Stimulated activated CD8-positive, alpha-beta memory T cell treated with anti-CD3 and anti-CD28 coated beads, Interleukin-2, amount 100 ng/mL, for 48 hours (primary cell): ENCODE measurements around the gene FCGBP.
"Not testable (repeated sequence)": the region's sequence is repeated elsewhere in the genome, so short reads cannot be mapped to it uniquely, and the experiment has no call there.

Experiments used
- DNase-seq, 2 donors: peaks; one replicate each; pipeline ENCODE4 v3.0.0-alpha.2; 2020; ENCODE audit warnings: low read depth in 2 of 2

The FCGBP gene

DNA sequence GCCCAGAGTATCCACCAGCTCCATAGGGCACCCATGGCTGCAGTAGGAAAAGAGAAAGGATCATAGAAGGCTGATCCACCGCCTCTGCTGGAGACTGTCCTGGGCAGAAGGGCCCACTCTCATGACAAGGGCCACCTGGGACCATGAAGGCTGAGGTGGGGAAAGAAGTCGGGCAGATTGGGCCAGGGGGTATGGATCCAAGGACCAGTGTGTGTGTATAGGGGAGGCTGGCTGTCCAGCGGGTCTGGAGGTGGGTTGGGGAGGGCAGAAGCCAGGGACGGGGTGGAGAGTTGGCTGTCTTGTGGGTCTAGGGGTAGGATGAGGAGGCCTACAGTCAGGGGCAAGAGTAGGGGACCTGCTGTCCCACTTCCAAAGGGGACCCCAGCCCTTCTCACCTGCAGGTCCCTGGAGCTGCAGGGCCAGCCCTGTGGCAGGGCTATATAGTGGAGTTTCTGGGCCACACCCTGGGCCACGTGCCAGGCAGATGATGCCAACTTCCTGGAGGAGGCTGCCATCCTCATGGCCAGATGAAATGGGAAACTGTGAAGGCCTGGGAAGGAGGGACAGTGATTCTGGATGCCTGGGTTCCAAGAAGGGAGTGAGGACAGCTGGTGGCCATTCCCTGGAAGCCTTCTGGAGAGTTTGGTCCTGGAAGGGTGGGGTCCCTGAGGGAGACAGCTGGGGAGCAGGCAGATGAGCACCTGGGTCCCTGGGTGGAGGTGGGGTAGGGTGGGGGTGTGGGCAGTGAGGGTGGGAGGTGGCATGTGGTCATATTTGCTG, at the start of gene FCGBP:
Gene FCGBP, minus strand, starts transcription at position 51 of the 780 bp plus-strand sequence.
- no peak for DNase-seq

DNA sequence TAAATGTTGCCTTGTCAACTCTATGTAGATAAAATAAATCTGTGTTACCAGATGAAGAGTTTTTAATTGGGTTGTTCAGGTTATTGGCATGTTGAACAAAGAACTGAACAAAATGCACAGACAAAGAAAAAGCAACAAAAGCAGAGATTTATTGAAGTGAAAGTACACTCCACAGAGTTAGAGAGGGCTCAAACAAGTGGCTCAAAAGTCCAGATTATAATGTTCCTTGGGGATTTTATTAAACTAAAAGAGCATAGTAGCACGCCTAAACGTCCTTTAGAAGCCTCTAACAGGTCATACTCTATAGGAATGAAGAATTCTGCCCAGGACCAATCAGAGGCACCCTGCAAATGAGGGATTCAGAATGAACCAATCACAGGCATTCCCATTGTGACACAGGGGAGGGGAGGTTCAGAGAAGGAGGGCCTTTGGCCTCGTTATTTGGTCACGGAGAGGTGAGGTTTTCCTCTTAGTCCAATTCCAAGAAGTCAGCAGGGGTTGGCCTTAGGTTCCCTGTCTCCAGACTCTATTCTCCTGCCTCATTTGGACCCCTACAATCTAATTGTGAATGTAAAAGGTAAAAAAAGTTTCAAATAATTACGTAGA, 49.4 kb upstream of the FCGBP start:
- no peak for DNase-seq

DNA sequence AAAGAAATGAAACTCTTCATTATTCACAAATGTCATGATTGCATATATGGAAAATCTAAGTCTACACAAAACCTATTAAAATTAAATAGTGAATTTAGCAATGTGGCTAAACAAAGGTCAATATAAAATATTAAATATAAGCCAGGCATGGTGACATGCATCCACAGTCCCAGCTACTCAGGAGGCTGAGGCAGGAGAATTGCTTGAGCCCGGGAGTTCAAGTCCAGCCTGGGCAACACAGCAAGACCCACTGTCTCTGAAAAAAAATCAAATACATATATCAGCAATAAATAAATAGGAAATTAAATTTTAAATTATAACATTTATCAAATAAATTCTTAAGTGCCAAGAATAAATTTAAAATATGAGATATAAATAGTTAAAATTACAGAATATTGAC, 48.4 kb upstream of the FCGBP start:
- no peak for DNase-seq

DNA sequence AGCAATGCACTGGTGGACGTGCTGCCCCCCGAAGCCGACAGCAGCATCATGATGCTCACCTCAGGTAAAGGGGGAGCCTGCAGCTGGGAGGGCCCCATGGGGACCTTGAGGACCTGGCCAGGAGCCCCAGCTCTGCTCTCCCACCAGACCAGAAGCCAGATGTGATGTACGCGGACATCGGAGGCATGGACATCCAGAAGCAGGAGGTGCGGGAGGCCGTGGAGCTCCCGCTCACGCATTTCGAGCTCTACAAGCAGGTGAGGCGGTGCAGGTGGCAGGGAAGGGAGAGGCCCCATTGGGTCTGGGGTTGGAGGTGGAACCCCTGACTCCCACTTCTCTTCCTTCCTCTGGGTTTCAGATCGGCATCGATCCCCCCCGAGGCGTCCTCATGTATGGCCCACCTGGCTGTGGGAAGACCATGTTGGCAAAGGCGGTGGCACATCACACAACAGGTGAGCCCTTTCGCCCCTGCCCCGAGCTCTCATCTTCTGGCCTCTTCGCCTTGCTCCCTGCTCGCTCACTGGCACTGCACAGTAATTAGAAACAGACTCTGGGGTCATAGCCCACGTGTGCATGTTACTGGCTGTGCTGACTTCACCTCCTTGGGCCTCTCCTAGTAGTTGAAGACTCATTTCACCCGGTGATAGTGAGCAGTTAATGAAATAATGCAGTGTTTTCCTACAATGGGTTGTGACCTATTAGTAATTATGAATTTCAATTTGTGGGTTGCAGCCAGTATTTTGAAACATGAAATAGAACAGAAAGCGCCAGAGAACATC, 40.1 kb upstream of the FCGBP start:
- no peak for DNase-seq

DNA sequence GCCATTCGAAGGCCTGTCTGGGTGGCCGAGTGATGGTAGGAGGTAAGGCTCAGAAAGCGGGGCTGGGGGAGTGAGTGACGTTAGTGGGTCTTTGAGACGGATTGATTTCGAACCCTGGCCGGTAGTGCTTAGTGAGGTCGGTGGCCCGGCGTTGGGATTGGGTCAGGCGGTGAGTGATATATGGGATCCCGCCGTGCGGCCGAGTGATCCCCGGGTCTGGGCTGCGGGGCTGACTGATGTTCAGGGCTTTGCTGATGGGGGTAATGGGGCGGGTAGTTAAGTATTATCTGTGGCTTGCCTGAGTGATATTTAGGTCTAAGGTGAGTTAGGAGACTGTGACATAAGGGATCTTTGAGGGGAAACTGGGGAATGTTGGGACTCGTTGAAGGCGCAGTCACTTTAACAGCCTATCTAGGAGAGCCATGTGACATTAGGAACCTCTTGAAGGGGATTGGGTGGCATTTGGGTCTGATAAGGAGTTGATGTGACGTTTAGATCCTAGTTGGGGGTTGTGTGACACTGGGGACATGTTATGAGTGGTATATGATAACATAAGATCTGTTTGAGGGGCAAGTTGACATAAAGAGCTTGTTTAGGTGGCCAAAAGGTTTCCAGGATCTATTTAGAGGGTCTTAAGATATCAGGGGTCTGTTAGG, 37.1 kb upstream of the FCGBP start:
- no peak for DNase-seq

DNA sequence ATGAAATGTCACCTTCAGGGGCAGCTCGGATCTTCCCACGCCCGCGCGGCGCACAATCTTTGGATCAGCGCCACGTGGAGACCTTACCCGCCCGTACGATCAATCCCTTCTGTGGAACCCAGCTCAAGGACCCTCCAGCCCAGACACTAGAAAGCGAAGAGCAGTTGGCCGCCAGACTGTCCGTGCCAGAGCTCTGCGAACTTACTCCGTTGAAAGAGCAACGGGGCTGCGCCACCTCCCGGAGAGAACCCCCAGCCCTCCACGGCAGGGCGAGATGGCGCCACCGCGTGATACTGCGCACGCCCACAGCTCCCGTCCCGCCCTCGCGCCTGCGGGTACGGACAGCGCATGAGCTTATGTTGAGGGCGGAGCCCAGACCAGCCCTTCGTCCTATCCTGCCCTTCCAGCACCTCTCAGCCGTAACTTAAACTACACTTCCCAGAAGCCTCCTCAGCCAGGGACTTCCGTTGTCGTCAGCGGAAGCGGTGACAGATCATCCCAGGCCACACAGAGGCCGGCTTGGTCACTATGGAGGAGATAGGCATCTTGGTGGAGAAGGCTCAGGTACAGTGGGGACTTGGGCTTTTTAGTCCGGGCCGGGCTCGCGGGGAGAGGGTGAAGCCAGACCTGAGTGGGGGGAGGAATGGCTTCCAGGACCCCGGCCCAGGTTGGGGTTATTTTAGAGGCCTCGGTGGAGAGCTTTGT, 36.4 kb upstream of the FCGBP start, which contains the start of gene PSMC4:
Gene PSMC4, plus strand, starts transcription at position 491 of the 705 bp plus-strand sequence. Its CDS starts 38 bp downstream, at position 529.
- DNase-seq, result peak; percentile 97 to 98

DNA sequence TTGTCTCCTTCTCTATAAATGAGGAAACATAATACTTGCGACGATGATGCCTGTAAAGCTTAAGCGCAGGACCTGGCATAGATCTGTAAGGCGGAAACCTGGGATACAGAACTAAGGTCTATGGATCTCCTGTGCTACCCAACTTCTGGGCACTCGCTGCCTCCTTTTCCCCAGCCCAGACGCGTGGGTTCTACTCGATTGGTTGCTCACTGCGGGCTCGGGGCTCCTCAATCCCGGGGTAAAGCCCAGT, 35.9 kb upstream of the FCGBP start:
- DNase-seq, result no peak

DNA sequence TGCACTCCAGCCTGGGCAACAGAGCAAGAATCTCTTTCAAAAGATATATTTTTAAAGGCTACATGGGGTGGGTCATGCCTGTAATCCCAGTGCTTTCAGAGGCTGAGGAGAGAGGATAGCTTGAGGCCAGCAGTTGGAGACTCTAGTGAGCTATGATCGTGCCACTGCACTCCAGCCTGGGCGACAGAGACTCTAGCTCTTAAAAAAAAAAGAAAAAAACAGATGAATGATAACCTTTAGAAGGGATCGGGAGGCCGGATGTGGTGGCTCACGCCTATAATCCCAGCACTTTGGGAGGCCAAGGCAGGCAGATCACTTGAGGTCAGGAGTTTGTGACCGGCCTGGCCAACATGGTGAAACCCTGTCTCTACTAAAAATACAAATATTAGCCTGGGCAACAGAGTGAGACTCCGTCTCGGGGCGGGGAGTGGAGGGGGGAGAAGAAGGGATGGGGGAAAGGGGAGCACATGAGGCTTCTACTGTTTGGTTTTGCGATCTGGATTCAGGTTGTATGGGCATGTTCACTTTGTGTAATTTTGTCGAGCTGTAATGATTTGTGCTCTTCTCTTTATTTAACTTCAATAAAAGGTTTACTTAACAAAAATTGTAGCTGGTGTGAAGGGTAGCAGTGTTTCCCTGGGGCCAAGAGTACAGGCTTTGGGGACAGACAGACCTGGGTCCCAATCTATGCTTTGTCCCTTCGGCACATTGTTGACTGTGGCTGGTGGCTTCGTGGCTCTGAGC, 35.4 kb upstream of the FCGBP start:
- no peak for DNase-seq

DNA sequence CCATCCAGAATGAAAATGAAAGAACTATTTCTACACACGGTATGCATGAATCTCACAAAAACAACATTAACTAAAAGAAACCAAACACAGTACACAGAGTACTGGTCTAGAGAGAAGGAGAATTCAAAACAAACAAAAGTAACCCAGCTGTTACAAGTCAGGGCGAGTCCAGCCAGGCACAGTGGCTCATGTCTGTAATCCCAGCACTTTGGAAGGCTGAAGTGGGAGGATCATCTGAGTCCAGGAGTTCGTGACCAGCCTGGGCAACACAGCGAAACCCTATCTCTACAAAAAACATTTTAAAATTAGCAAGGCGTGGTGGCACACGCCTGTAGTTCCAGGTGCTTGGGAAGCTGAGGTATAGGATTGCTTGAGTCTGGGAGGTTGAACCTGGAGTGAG, 34.8 kb upstream of the FCGBP start:
- no peak for DNase-seq

DNA sequence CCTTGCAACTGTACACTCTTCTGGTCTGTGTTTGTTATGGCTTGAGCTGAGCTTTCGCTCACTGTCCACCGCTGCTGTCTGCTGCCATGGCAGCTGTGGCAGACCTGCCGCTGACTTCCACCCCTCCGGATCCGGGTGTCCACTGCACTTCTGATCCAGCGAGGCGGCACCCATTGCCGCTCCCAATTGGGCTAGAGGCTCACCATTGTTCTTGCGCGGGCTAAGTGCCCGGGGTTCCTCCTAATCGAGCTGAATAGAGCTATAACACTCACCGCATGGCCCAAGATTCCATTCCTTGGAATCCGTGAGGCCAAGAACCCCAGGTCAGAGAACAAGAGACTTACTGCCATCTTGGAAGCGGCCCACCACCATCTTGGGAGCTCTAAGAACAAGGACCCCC, 34.4 kb upstream of the FCGBP start:
- DNase-seq, result no peak

DNA sequence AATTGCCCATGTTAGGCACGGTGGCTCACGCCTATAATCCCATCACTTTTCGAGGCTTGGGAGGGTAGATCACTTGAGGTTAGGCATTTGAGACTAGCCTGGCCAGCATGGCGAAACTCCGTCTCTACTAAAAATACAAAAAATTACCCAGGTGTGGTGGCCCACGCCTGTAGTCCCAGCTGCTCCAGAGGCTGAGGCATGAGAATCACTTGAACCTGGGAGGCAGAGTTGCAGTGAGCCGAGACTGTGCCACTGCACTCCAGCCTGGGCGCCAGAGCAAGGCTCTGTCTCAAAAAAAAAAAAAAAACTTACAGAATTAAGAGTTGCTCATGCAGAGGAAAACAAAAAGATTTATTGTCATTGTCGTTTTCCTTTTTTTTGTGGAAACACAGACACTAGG, 33.1 kb upstream of the FCGBP start:
- no peak for DNase-seq

DNA sequence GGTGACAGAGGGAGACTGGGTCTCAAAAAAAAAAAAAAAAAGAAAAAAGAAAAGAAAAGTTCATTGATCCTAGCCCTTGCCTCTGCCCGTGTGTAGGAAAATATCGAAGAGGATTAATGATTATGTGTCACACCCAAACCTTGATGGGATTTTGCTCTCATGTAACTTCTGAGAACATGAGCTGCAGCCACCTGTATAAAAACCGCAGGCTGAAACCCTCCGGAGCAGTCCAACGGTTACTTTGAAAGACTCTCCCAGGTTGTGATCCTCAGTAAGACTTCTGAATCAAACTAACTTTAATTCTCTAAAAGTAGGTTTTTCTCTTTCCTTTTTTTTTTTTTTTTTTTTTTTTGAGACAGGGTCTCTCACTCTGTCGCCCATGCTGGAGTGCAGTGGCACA, 32.2 kb upstream of the FCGBP start:
- DNase-seq, result no peak

DNA sequence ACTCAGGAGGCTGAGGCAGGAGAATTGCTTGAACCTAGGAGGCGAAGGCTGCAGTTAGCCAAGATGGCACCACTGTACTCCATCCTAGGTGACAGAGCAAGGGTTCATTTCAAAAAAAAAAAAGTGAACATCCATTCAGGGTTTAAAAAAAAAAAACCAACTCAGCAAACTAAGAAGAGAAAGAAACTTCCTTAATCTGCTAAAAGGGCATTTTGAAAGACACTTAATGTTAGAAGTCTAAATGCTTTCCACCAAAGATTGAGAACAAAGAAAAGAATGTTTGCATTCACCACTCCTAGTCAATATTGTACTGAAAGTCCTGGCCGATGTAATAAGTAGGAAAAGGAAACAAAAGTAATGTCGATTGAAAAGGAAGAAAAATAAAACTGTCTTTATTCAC, 29.5 kb upstream of the FCGBP start:
- DNase-seq, result no peak

DNA sequence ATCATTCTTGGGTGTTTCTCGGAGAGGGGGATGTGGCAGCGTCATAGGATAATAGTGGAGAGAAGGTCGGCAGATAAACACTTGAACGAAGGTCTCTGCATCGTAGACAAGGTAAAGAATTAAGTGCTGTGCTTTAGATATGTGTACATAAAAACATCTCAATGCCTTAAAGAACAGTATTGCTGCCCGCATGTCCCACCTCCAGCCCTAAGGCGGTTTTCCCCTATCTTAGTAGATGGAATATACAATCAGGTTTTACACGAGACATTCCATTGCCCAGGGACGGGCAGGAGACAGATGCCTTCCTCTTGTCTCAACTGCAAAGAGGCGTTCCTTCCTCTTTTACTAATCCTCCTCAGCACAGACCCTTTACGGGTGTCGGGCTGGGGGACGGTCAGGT, 25.0 kb upstream of the FCGBP start:
- DNase-seq, result not testable (repeated sequence)

DNA sequence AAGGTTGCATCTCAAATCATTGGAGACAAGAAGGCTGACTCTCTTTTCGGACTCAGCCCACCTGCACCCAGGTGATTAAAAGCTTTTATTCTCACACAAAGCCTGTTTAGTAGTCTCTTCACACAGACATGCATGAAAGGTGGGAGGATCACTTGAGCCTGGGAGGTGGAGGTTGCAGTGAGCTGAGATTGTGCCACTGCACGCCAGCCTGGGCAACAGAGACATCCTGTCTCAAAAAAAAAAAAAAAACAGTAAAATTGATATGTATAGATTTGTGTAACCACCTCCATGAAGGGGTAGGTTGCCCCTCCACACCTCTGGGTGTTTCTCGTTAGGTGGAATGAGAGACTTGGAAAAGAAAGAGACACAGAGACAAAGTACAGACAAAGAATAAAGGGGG, 24.5 kb upstream of the FCGBP start:
- not testable (repeated sequence) for DNase-seq

DNA sequence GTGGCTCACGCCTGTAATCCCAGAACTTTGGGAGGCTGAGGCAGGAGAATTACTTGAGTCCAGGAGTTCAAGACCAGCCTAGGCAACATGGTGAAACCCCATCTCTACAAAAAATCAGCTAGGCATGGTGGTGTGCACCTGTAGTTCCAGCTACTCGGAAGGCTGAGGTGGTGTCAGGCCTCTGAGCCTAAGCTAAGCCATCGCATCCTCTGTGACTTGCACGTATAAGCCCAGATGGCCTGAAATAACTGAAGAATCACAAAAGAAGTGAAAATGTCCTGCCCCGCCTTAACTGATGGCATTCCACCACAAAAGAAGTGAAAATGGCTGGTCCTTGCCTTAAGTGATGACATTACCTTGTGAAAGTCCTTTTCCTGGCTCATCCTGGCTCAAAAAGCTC, 23.5 kb upstream of the FCGBP start:
- DNase-seq, result not testable (repeated sequence)

DNA sequence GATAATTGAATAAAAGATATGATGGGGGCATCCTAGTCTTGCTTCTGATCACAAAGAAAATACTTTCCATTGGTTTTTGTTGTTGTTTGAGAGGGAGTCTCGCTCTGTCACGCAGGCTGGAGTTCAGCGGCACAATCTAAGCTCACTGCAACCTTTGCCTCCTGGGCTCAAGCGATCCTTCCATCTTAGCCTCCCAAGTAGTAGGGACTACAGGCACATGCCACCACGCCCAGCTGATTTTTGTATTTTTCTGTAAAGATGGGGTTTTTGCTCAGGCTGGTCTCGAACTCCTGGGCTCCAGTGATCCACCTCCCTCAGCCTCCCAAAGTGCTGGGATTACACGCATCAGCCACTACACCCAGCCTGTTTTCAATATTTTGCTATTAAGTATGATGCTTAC, 19.5 kb upstream of the FCGBP start:
- no peak for DNase-seq

DNA sequence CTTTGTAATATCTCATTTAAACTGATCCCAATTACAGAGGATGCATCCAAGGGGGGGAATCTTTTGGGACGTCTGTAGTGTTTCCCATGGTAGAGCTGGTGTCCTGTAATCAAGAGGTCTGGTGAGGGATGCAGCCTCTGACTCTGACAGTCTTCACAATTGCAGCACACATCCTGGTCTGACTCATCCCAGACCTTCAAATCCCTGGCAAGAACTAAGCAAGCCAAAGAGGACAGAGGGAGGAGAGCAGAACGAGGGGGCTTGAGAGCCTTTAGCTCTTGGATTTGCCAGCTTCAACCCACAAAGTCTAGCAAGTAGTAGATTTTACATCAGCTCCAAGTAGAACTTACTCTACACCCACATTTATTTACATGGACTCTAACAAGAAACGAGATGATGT, 17.3 kb upstream of the FCGBP start:
- DNase-seq, result no peak

DNA sequence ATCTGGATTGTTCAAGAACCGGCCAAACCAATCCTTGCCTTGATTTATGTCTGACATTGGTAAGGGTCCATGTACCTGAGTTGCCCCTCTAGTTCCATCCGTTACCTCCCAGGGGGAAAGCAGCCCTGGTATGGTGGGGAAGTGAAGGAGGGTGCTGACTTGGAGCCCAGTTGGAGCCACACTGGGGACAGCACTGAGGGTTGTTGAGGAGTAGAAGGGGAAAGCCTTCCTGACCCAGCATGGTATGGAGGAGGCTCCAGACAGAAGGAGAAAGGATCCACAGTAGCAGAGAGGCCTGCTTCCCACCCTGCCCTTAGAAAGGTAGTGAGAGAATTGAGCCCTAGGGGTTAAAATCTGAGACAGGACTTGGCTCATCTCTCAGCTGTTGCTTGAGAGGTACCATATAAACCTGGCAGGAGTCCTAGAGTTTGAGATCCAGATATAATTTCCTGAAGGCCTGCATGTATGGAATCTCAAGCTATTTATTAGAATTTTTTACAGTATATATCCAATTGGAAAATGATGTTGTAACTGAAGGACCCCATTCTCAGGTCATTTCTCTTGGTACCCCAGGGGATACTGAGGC, 16.7 kb upstream of the FCGBP start:
- DNase-seq, result no peak

DNA sequence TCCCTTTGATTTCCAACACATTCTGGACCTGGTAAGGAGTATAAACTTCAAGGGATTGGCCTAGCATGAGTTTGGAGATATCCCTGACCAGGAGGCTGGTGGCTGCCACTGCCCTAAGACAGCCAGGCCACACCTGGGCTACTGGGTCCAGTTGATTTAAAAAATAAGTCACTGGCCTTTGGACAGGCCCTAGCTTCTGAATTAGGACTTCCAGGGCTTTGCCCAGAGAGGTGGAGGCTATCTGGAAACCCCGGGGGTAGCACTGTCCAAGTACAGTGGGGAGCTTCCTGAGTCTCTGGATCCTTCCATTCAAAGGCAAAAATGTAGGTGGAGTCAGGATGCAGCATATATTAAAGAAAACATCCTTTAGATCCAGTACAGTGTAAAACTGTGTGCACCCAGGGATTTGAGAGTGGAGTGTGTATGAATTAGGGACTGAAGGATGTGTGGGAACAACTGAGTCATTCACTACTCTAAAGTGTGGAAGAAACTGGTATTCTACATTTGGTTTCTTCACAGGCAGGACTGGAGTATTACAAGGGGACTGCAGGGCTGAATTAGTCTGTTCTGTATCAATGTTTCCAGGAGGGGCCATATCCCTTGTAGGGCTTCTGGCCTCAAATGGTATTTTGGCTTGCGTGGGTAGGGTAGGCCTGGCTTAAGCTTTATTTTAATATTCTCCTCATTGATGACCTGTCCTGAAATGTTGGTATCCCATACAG, 14.8 kb upstream of the FCGBP start:
- DNase-seq, result no peak
